GM21786 (cell line): ENCODE data around the gene GPC1.

Source experiments
- ATAC-seq: cut with Tn5 transposase; IDR thresholded peaks from one replicate; pipeline ENCODE4 v1.9.1; 2021; ENCODE audit not compliant: unreplicated experiment

GPC1 gene

GRCh38 chr2:240397542-240397916, 37.9 kb upstream of the GPC1 start:
- ATAC-seq = no peak

GRCh38 chr2:240397924-240398645, 37.4 kb upstream of the GPC1 start:
- ATAC-seq = no peak

- ATAC-seq = no peak
Observed at GRCh38 chr2:240398661-240399267, 36.7 kb upstream of the GPC1 start.

GRCh38 chr2:240399419-240400324, 35.8 kb upstream of the GPC1 start:
- ATAC-seq = no peak

- no peak for ATAC-seq
Observed at GRCh38 chr2:240400371-240401161, 34.9 kb upstream of the GPC1 start.

GRCh38 chr2:240401308-240401707, 34.2 kb upstream of the GPC1 start:
- no peak for ATAC-seq

- no peak for ATAC-seq
Observed at GRCh38 chr2:240401781-240402551, 33.5 kb upstream of the GPC1 start.

GRCh38 chr2:240402566-240403272, 32.7 kb upstream of the GPC1 start:
- ATAC-seq = no peak

GRCh38 chr2:240403396-240404104, 31.9 kb upstream of the GPC1 start:
- no peak for ATAC-seq

- ATAC-seq = no peak
Observed at GRCh38 chr2:240404174-240404852, 31.1 kb upstream of the GPC1 start.

- no peak for ATAC-seq
Observed at GRCh38 chr2:240405133-240405532, 30.3 kb upstream of the GPC1 start.

GRCh38 chr2:240405684-240406313, 29.7 kb upstream of the GPC1 start:
- ATAC-seq = no peak

GRCh38 chr2:240407090-240407489, 28.4 kb upstream of the GPC1 start:
- no peak for ATAC-seq

- no peak for ATAC-seq
Observed at GRCh38 chr2:240410004-240410403, 25.5 kb upstream of the GPC1 start.

GRCh38 chr2:240410808-240411207, 24.7 kb upstream of the GPC1 start:
- no peak for ATAC-seq

- ATAC-seq = no peak
Observed at GRCh38 chr2:240411261-240412160, 24.0 kb upstream of the GPC1 start.
